NCI-H748 treated with DMSO at 0.1 percent for 48 hours (cell line): ENCODE results near the gene SMG9.
"Not testable (repeated sequence)": the region's sequence is repeated elsewhere in the genome, so short reads cannot be mapped to it uniquely, and the experiment has no call there.

Source experiments
- DNase-seq: peaks from one replicate; lab custom pipeline; 2025; lab: John Stamatoyannopoulos, UW

Gene SMG9

GRCh38 chr19:43690890-43691289 is 63.9 kb downstream of the SMG9 start:
- no peak for DNase-seq

DNA sequence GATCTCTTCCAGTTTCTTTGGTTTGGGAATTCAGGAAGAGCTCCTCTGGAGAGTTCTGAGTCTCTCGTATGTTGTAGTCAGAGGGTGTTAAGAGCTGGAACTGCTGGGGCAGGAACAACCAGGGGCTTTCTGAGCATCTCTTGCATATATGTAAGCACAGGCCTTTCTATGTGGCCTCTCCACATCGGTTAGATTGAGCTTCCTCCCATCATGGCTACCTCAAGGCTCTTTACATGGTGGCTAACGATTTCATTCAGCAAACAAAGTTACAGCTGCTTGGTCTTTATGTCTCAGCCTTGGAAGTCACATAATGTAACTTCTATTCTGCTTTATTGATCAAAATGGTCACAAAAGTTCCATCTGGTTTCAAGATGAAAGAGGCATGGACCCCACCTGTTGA is 64.3 kb downstream of the SMG9 start:
- no peak for DNase-seq

GRCh38 chr19:43688059-43688701 is 66.6 kb downstream of the SMG9 start:
- DNase-seq, result no peak

- no peak for DNase-seq
Observed at GRCh38 chr19:43687660-43687997, 67.1 kb downstream of the SMG9 start.

- no peak for DNase-seq
Observed at GRCh38 chr19:43684326-43684725, 70.4 kb downstream of the SMG9 start.

- no peak for DNase-seq
Observed at GRCh38 chr19:43683905-43684304, 70.9 kb downstream of the SMG9 start.

DNA sequence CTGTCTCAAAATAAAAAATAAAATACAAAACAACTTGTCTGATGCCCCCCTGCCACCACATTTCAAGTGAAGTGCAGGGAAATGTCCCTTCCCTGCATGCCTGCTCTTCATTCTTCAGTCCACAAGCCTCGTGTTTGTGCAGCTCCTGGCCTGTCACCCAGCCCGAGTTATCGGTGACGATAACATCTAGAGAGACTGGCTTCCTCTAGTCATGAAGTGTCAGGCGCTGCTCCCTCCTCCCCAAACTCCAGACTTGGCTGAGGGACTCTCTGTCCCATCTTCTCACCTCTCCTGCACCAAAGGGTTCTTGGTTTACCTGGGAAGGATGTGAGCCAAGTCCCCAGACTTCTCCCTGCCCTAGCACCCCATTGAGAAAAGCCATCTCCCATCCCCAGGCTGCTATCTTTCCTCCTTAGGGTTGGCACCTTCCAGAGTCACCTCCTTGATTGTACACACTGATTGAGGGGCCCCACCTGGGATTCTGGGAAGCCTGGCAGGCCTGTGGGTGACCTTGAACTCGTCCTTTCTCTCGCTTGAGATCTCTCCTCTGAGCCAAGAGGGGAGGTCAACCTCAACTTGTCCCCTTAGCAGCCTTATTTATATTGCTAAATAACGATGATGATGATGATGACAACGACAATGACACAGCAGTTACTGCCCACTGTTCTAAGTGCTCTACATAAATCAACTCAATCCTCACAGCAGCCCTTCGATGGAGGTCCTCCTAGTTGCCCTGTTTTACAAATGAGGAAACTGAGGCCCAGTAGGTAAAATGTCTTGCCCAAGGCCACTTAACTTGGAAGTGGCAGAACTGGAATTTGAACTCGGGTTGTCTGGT is 71.7 kb downstream of the SMG9 start:
- DNase-seq, result no peak

- DNase-seq, result not testable (repeated sequence)
Observed at GRCh38 chr19:43682269-43682668, 72.5 kb downstream of the SMG9 start.

DNA sequence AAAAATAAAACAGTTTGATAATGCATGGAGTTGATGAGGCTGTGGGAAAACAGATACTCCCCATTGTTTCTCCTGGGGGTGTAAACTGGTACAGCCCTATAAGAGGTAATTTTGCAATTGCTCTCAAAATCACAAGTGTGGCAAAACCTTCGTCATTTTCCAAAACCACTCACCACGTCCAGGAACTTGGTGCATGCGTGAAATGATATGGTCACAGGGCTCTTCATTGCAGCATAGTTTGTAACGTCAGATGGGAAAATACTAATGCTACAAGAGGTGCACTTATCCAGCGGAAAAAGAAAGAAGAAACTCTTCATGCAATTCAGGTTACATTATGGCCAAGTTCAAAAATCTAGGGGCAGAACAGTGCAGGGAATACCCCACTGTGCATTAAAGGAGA is 72.9 kb downstream of the SMG9 start:
- DNase-seq, result no peak

DNA sequence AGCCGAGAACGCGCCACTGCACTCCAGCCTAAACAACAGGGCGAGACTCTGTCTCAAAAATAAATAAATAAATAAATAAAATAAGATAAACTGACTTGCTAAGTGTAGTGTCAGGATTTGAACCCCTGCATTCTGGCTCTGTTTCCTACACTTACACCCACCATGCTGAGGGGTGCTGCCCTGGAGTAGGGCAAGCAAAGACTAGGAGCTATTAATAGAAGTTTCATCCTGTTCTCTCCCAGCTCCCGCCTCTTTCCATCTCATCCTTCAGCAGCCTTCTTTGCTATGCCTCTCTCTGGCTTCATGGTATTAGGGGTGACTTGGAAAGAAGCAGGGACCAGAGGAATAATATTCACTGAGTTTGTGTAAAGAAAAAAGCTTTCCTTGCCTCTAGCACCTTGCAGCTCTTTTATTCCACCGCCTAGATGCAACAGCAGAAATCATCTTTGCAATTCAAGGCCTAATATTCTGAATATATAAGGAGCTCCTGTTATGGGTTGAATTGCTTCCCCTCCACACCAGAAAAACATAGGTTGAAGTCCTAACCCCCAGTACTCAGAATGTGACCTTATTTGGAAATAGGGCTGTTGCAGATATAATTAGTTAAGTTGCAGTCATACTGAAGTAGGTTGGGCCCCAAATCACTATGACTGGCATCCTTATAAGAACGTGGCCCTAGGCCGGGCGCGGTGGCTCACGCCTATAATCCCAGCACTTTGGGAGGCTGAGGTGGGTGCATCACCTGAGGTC is 76.1 kb downstream of the SMG9 start:
- DNase-seq, result no peak
